Activated T-helper 1 cell treated with Interleukin-2 at 50 U/mL for 16 hours (primary cell): ENCODE results near the gene FAM221B.

Experiments
- DNase-seq: peaks from one replicate; pipeline ENCODE4 v3.0.0-alpha.2; 2020; ENCODE audit warnings: low read depth

FAM221B gene, protein sequence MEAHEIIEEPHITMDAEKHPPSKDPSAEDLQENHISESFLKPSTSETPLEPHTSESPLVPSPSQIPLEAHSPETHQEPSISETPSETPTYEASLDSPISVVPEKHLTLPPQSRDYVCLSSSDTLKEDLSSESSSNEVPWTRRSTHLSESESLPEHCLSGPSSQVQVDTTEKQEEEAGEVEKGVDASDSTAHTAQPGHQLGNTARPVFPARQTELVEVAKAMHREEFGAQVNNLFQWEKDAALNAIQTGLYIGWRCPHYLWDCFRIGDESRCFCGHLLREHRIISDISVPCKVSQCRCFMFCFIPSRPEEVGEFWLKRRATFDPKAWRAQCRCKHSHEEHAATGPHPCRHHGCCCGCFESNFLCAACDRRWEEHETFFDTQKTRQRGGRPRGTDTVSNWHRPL

DNA sequence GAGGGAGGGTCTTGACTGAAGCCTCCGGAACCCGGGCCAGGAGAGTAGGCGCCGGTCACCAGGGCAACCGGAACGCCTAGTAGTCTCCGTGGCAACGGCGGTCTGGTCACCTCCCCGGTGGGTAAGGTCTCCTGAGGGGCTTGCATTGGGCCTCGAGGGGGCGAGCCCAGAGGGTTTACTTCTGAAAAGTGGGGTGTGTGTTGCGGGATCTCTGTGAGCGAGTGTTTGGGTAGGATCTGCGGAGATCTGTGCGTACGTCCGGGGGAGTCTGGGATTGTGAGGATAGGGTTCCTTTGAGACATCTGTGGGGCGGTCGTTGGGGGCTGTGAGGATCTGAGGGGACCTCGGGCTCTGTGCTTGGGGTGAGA lies at the start of gene FAM221B:
TSS of gene FAM221B (minus strand) at position 17 of the 368 bp plus-strand sequence. CDS start 2,571 bp downstream, outside the sequence.
- no peak for DNase-seq

DNA sequence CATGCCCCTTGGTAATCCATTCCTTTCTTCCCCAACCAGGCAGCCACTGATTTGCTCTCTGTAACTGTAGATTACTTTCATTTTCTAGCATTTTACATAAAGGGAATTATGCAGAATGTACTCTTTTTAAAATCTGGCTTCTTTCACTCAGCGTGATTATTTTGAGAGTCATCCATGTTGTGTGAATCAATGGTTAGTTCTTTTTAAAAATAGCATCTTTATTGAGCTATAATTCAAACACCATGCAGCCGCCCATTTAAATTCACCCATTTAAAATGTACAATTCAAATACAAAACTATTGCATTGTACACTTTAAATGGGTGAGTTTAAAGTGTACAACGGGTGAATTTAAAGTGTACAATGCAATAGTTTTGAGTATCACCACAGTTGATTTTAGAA lies 44.0 kb upstream of the FAM221B start:
- no peak for DNase-seq

DNA sequence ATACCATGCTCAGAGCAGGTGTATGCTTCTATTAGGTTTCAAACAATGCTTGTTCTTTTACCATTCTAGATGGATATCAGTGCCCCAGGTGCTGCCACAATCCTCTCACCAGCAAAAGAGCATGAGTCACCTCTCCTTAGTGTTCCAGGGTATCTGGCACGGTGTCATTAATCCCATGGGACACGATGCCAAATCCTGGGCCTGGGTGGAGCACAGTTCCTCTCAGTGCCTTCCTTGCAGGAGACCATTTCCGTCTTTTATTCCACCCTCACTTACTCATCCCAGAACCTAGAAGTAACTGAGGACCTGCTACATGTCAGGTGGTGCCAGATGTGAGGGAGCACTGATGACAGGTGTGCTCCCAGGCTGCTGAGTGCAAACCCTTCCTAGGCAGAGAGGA lies 43.0 kb upstream of the FAM221B start:
- DNase-seq = no peak

DNA sequence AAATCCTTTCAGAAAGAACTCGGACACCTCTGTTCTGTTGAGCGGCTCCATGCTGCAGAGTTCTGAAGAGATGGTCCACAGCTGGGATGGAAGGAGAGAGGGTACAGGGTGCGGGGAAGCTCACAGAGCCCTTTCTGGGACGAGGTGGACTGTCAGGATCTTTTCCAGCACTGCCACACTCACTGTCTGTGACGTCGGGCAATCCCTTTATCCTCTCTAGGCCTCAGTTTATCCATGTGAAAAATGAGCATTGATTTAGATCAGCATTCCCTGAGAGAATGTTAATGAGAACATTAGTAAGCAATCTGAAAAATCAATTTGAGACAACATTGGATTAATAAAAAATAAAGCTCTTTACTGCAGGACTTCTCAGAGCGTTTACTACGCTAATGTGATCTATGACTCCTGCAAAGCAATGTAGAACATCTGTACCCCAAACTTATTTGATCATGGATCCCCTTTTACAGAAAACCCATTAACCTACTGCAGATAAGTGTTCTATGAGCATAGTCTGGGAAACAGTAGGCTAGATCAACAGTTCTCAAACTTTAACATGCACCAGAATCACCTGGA lies 41.9 kb upstream of the FAM221B start, which contains the start of gene OR13J1:
TSS of gene OR13J1 (minus strand) at position 51 of the 573 bp plus-strand sequence. CDS start at position 51, 0 bp downstream.
- DNase-seq = no peak

DNA sequence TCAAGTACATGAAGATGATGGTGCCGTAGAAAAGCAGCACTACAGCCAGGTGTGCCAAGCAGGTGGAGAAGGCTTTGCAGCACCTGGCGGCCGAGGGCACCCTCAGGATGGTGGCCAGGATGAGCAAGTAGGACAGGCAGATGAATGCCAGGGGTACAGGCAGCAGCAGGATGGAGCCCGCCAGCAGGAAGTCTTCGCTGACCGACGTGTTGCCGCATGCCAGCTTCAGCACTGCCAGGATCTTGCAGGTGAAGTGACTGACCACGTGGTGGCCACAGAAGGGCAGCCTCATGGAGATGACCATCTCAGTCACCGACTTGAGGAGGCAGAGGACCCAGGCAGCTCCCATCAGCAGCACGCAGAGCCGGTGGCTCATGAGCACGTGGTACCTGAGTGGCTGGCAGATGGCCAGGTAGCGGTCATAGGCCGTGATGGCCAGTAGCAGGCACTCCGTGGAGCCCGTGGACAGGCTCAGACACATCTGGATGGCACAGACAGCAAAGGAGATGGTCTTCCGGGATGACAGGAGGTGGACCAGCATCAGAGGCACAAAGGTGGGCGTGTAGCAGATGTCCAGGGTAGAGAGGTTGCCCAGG lies 41.2 kb upstream of the FAM221B start:
- DNase-seq = no peak

DNA sequence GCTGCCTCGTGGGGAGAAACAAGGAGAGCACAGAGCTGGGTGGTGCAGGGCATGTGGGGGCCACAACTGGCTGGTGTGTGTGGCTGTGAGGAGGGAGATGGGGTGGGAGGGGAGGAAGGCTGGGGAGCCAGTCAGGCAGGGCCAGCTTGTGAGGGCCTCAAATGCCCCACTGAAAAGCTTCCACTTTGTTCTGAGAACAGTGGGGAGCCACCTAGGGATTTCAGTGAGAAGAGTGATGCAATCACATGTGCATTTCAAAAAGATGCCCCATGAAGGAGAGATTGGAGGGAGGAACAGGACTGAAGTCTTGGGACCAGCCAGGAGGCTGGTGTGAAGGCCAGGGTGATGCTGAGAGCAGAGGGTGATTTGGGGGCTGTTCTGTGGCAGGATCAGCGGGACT lies 40.4 kb upstream of the FAM221B start:
- no peak for DNase-seq

DNA sequence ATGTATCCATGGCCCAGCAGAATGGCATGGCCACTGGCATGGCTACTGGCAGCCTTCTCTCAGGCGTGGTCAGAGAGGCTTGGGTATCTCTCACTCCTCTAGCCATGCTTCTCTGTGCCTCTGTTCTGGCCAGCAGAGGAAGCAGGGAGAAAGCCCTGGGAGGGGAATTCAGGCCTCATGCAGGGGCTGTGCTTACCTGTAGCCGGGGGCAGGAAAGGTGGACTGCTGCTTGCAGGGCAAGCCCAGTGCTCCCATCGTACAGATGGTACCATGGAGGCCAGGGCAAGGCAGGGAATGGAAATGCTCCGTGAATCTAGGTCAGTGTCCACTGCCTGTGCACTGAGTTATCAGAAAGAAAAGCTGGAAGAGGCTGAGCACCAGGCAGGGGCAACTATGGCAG lies 39.0 kb upstream of the FAM221B start:
- no peak for DNase-seq

DNA sequence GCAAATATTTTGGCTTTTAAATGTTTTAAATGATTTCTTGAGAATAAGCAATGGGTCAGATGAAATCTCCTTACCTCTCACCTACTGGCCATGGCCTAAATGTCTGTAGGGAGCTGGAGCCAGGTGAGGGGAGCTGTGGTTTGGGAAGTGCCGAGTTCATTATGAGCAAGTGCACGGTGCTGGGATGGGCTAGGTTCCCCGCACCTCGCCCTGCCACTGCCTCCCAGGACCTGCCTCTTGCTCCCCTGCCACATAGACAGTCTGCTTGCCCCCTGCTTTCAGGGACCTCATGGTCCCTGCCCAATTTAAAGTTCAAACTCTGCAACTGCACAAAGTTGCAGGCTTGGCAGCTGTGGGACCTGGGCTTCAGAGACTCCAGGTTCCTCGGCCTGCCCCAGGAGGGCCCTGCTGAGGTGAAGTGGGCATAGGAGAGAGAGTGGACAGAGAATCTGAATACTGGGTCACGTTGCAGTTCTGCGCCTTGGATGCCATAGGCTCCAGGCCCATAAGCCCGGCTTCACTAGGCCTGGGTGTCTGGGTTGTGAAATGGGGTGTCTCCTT lies 36.2 kb upstream of the FAM221B start:
- DNase-seq = no peak

DNA sequence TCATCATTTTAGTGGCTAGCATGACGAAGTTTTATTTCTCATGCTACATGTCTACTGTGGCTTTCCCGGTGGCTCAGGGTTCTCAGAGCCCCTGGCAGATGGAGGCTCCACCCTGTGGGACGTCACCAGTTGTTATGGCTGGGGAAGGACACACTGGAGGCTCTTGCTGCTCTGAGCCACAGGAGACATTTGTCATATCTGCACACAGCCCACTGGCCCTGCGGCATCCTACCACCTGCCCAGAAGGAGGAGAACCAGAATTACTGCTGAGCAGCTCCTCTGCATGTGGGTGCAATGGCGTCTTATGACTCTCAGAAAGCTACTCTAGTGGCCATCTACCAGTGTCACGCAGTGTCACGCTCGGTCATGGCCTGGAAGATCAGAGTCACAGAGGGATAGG lies 35.1 kb upstream of the FAM221B start:
- DNase-seq = no peak

DNA sequence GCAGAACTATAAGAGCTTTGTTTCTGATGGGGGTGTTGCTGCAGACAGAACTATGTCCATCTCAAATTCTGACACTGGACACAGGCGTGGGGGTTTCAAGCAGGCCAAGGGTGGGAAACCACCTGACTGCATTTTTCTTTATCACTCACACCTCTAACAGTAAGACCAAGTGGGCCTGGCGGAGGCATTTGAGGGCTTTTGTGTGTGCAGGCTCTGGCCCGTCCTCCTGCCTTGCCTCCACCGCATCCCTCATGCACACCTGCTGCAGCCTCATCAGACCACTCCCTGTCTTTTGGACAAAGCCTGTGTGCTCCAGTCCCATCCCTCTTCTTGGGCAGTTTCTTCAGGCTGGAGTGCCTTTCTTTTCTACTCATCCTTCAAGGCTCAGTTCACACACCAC lies 33.8 kb upstream of the FAM221B start:
- no peak for DNase-seq

DNA sequence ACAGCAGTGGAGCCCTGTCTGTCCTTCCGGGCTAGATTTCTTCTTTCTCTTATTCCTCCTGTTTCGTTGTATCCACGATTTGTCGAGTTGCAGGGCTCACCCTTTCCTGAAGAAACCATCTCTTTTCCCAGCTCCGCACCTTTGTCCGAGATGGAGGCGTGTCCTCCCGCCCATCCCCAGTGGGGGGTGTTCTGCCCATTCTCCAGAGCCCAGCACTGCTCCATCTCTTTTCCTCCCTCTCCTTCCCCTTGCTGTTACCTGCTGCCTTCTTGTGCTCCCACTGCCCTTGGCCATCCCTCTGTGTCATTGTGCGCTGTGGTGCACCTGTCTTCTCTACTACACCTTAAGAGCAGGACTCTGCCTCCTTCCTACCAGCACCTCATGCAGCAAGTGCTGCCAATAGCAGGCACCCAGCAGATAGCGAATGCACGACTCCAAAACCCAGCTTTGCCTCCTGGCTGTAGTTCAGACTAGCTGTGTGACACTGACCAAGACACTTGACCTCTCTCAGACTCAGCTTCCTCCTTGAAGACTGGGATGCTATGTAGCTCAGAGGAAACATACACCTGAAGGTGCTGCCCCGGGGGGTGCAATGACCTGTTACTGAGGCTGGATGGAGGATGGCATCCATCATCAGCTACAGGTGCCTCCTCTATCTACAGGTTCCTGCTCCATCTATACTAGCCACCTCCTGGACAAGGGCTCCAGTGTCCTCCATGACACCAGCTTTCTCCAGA lies 32.8 kb upstream of the FAM221B start:
- DNase-seq = no peak

DNA sequence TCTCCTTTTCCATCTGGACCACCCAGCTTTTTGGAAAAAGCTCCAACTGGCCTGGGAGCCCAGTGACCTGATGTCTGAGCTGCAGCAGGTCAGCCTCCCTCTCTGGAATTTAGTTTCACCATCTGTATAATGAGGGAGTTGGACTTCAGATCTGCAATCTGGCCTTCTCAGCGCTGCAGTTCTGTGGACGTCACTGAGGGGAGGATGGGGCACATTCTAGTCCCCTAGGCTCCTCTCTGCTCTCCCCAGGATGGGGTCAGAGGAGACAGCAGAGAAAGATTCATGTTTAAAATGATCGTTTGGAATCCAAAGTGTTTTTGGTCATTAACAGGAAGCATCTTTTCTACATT lies 31.4 kb upstream of the FAM221B start:
- DNase-seq = no peak

DNA sequence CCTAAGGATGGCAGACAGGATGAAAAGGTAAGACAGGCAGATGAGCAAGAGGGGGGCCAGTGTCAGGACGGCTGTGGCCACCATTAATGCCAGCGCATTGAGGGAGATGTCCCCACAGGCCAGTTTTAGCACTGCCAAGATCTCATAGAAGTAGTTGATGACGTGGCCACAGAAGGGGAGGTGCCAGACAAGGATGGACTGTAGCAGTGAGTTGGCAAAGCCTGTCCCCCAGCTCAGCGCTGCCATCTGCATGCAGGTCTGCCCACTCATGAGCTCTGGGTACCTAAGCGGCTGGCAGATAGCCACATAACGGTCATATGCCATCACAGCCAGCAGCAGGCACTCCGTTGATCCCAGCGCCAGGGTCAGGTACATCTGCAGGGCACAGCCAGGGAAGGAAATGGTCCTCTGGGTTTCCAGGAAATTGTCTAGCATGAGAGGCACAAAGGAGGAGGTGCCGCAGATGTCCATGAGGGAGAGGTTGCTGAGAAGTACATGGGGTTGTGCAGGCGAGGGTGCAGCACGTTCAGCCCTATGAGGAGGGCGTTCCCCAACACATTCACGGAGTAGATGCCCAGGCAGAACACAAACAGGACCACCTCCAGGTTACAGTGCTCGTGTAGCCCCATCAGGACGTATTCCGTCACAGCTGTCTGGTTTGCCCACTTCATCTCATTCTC lies 30.9 kb upstream of the FAM221B start:
- no peak for DNase-seq

DNA sequence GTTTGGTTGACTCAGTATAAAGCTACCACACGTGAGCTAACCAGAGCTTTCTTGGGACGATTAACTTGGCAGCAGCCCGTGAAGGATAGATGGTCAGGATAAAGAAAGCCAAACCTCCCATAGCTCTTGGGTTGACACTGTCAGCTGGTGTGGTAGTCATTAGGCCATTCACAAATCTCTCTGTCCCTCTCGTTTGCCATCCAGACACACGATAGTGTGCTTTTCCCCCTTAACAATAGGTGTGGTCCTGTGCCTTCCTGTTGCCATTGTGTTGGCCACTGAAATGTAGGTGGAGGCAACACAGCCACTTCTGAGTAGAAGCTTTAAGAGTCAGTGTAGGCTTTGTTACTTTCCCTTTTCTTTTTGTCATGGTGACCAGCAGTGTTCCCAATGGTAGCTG lies 29.9 kb upstream of the FAM221B start:
- no peak for DNase-seq

DNA sequence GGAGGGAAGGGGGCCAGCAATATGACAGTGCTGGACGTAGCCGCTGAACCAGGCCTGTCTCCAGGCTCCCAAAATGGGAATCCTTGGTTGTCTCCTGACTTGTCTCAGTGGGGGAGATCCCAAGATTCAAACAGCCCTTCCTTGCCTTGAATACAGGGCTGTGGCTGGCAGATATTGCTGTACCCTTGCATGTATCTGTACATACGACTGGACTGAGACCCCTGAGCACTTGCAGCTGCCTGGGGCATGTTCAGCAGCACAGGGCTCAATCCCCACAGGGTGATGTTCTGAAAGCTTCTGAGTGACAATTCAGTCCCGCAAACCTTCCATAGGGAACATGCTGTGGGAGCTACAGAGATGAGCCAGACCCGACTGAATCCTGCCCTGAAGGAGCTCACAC lies 28.4 kb upstream of the FAM221B start:
- DNase-seq = no peak

DNA sequence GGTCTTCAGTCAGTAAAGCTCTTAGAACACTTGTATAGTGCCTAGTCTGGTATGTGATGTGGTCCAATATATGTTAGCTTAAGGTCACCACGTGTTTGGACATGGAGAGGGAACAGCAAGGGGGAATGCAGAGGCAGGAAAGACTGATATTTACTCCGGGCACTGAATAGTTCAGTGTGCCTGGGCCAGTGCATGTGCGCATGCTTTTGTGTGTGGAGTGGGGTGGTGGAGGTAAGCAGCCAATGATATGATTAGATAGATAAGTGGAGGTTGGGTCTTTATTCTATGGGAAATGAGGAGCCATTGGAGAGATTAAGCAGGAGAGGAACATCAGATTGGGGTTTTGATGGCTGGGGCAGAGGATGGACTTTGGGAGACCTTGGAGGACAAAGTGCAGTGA lies 27.7 kb upstream of the FAM221B start:
- no peak for DNase-seq

DNA sequence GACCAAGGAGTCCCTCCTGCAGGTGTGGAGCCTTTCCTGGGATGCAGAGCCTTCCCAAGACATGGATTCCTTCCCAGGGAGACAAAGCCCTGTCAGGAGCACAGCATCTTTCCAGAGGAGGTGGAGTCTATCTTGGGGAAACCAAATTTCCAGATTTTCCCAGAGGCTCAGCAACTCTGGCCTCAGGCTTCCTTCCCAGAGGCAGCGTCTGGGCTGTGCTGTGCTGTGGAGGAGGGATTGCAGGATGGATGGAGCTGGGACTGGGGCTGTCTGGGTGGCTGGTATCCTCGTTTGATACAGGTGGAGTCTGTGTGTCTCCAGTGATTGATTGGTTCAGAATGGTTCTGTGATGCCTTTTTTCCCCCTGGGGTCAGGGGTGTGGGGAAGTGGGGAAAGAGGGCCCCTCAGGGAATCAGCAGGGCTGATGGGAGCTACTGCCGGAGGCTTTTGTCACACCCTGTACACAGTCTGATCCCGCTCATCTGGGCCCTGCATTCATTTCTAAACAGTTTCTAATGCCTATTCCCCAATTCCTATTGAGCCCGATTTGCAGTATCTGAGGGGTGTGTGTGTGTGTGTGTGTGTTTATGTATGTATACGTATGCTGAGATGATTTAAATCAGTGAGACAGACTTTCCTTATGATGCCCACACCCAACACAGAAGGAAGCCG lies 25.7 kb upstream of the FAM221B start:
- no peak for DNase-seq

DNA sequence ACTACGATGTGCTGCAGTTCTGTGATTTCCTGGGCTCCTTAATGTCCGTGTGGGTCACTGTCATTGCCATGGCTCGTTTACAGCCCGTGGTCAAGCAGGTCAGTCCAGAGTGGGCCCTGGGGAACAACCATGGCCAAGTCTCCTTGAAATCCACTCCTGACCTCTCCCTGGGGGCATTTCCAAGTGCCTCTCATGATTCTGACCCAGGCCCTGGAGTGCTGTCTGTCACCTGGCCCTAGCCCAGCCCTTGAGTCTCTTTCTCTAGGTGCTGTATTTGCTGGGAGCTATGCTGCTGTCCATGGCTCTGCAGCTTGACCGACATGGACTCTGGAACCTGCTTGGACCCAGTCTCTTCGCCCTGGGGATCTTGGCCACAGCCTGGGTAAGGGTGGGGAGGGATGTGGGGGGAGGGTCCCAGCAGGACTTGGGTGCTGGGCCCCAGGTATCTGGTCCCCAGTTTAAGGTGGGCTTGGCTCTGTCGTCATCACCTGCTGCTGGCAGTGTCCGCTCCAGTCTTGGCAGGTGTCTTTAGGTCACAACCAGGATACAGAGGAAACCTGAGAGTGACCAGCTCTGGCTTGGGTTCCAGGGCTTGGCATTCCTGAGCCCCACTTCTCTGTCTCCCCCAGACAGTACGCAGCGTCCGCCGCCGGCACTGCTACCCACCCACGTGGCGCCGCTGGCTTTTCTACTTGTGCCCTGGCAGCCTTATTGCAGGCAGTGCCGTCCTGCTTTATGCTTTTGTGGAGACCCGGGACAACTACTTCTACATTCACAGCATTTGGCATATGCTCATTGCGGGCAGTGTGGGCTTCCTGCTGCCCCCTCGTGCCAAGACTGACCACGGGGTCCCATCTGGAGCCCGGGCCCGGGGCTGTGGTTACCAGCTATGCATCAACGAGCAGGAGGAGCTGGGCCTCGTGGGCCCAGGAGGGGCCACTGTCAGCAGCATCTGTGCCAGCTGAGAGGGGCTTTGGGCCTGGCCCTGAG lies 24.6 kb upstream of the FAM221B start:
- no peak for DNase-seq

DNA sequence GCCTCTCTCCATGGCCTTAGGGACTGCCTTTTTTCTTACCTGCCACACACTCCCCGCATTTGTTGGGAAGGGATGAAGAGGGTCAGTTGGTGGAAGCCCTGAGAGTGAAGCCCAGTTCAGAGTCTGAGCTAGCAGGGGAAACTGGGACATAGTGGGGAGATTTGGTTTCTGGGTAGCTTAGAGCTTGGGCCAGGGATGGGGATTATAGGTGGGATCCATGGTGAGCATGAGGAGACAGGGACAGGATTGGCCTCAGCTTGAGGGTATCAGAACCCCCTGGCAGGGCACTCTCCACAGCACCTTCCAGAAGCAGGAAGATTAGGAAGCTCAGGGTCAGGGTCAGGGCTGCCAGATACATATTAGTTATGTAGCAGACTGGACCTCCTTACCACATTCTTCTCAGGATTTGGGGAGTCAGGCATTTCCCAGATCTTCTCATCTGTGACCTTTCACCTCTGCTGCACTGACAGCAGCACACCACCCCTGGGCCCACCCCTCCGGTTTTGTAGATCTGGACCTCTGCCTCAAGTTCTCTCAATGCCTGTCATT lies 23.8 kb upstream of the FAM221B start:
- DNase-seq = no peak
